ENCODE measurements around the gene MICAL2. TPM values are rescaled to one million over a fixed set of nuclear protein-coding genes. Genes with fewer than 3 reads are reported as not detected.

MICAL2 gene
- total RNA-seq, 2 donors from 2014 or later: 13.1 to 285 TPM

- 92% methylated on average over 6 of the region's 6 CpGs for WGBS
- H3K27me3 ChIP-seq (replicated peaks; ENCODE audit: insufficient read depth): no peaks in the 10 kb centered on the region
- no peak overlapping the region for H3K4me3 ChIP-seq
- H3K4me1 ChIP-seq (replicated peaks): peaks cover 3% of the 10 kb centered on the region
- no peak for DNase-seq (ENCODE audit: low spot score)
- H3K27ac ChIP-seq: no peak overlapping the region
- TF ChIP-seq POLR2AphosphoS5 (IDR thresholded peaks at IDR 0.05) (no peak), CTCF (IDR thresholded peaks at IDR 0.05) (no peak), POLR2A (IDR thresholded peaks at IDR 0.05) (no peak)
- no peaks in the 10 kb centered on the region for H3K9me3 ChIP-seq
- no peaks in the 10 kb centered on the region for H3K36me3 ChIP-seq
- intact Hi-C loops (cut with DNase I): no loop called here
Measured at GRCh38 chr11:12271826-12272366, 161.5 kb downstream of the MICAL2 start.

- Histone ChIP-seq H3K27ac (no peak overlapping the region), H3K9me3 (no peaks in the 10 kb centered on the region), H3K4me1 (replicated peaks) (peaks cover 3% of the 10 kb centered on the region), H3K36me3 (no peaks in the 10 kb centered on the region), H3K4me3 (no peak overlapping the region), H3K27me3 (replicated peaks; ENCODE audit: insufficient read depth) (no peaks in the 10 kb centered on the region)
- intact Hi-C loops (cut with DNase I): no loop called here
- 91% methylated on average over 15 of the region's 15 CpGs for WGBS
- DNase-seq (ENCODE audit: low spot score): no peak
- TF ChIP-seq POLR2AphosphoS5 (IDR thresholded peaks at IDR 0.05) (no peak), POLR2A (IDR thresholded peaks at IDR 0.05) (no peak), CTCF (IDR thresholded peaks at IDR 0.05) (no peak)
Measured at GRCh38 chr11:12272821-12273617, 162.6 kb downstream of the MICAL2 start.

- Histone ChIP-seq H3K27me3 (replicated peaks; ENCODE audit: insufficient read depth) (no peaks in the 10 kb centered on the region), H3K36me3 (no peaks in the 10 kb centered on the region), H3K4me3 (no peak overlapping the region), H3K9me3 (no peaks in the 10 kb centered on the region), H3K4me1 (replicated peaks) (peaks cover 3% of the 10 kb centered on the region), H3K27ac (no peak overlapping the region)
- intact Hi-C loops (cut with DNase I): no loop called here
- WGBS: 94% methylated on average over 2 of the region's 2 CpGs
- TF ChIP-seq CTCF (IDR thresholded peaks at IDR 0.05) (no peak), POLR2AphosphoS5 (IDR thresholded peaks at IDR 0.05) (no peak), POLR2A (IDR thresholded peaks at IDR 0.05) (no peak)
- DNase-seq (ENCODE audit: low spot score): no peak
Measured at GRCh38 chr11:12273618-12273995, 163.2 kb downstream of the MICAL2 start.

- TF ChIP-seq POLR2AphosphoS5 (IDR thresholded peaks at IDR 0.05) (no peak), POLR2A (IDR thresholded peaks at IDR 0.05) (no peak), CTCF (IDR thresholded peaks at IDR 0.05) (no peak)
- intact Hi-C loops (cut with DNase I): no loop called here
- Histone ChIP-seq H3K4me3 (no peak overlapping the region), H3K27me3 (replicated peaks; ENCODE audit: insufficient read depth) (no peaks in the 10 kb centered on the region), H3K27ac (no peak overlapping the region), H3K36me3 (no peaks in the 10 kb centered on the region), H3K9me3 (no peaks in the 10 kb centered on the region), H3K4me1 (replicated peaks) (peaks cover under 1% of the 10 kb centered on the region)
- WGBS: 94% methylated on average over 3 of the region's 3 CpGs
- no peak for DNase-seq (ENCODE audit: low spot score)
Measured at GRCh38 chr11:12274056-12274455, 163.7 kb downstream of the MICAL2 start.
